OCI-LY3 (cell line): Measurements from ENCODE around the gene MYF6.

Source experiments
- CTCF ChIP-seq: fragments of 200-600, 300-600 bp; sonication (generic); IDR thresholded peaks from 2 replicates; pipeline ENCODE4 v1.5.1; 2014; ENCODE audit warnings: antibody characterized with exemption, low read length, low read depth
- EZH2phosphoT487 ChIP-seq: fragments of 200-600 bp; shearing (Covaris generic); IDR thresholded peaks from 2 replicates; pipeline ENCODE4 v1.6.1; 2018; ENCODE audit warnings: antibody characterized with exemption, mixed run types, low read depth

GRCh38 chr12:80707126-80707829 is at the start of gene MYF6:
- no peak for TF ChIP-seq CTCF
- no peak for TF ChIP-seq EZH2phosphoT487
